K562 (cell line): ENCODE results near the gene C1orf21. TPM values are rescaled to one million over a fixed set of nuclear protein-coding genes. Genes with fewer than 3 reads are reported as not detected.

Experiments used
- ATAC-seq: fragments of 200-7000 bp; cut with Tn5 transposase; 3 replicates; pipeline ENCODE4 v1.9.1; 2020; ENCODE audit warnings: moderate library complexity
- BruUV-seq: library from RNA; stranded (reverse); fragments of 400-500 nt; replicated peaks from 2 replicates; lab custom pipeline; 2021; lab: Mats Ljungman, UMichigan
- CTCF ChIA-PET: fragments of 300-600 bp; formaldehyde crosslinking; extraction: SDS; loops from one replicate; lab custom pipeline; 2021; ENCODE audit warnings: low intra/inter-chr PET ratio; lab: Yijun Ruan, JAX
- POLR2A ChIA-PET: fragments of 300-600, 350-650 bp; sonication (Branson Sonifier 250); formaldehyde crosslinking; extraction: SDS; loops from one replicate; lab custom pipeline; 2021; ENCODE audit warnings: antibody characterized with exemption, inconsistent platforms; lab: Yijun Ruan, JAX
- DNase-seq, 4 experiments: peaks; one replicate each; pipeline versions ENCODE4 v3.0.0 to v3.0.0-alpha.2; 2011 to 2018; ENCODE audit warnings: low spot score in 3 of 4, mixed read lengths in 3 of 4; ENCODE audit errors: extremely low read depth in 1 of 4
- FAIRE-seq: peaks from 2 replicates; lab custom pipeline; 2011; peaks lifted over from hg19 to GRCh38; lab: Jason Lieb, UNC
- H2AFZ ChIP-seq: 2 replicates; pipeline ENCODE4 v1.6.0; 2011; ENCODE audit warnings: low read depth, low read length, control low read depth, inconsistent platforms
- H3K27ac ChIP-seq: fragments of 200-600 bp; 3 replicates; pipeline ENCODE4 v1.8.0; 2011; ENCODE audit warnings: low read depth, mild to moderate bottlenecking, control low read depth, inconsistent platforms, low read length, moderate library complexity, mixed read lengths; ENCODE audit errors: extremely low read depth
- H3K27me3 ChIP-seq, 2 experiments: fragments of 300-600 bp in 1 of 2; 2 replicates in 1 of 2; 3 replicates in 1 of 2; pipeline versions ENCODE4 v1.6.0 to v1.8.0; 2011; ENCODE audit warnings: inconsistent platforms in 2 of 2, low read length in 2 of 2, mild to moderate bottlenecking in 1 of 2, mixed read lengths in 1 of 2, moderate library complexity in 1 of 2; ENCODE audit not compliant: control insufficient read depth in 2 of 2, insufficient read depth in 2 of 2
- H3K36me3 ChIP-seq: fragments of 300-600 bp; 3 replicates; pipeline ENCODE4 v1.8.0; 2011; ENCODE audit warnings: mild to moderate bottlenecking, low read length, inconsistent platforms; ENCODE audit not compliant: control insufficient read depth, insufficient read depth
- H3K4me1 ChIP-seq, 2 experiments: fragments of 200-600 bp in 1 of 2; replicated peaks in 1 of 2; 2 replicates in 1 of 2; 3 replicates in 1 of 2; pipeline versions ENCODE4 v1.5.1 to v1.8.0; 2011; ENCODE audit warnings: inconsistent platforms in 2 of 2, low read length in 2 of 2, mild to moderate bottlenecking in 1 of 2, mixed read lengths in 1 of 2, moderate library complexity in 1 of 2; ENCODE audit not compliant: control insufficient read depth in 2 of 2, insufficient read depth in 2 of 2
- H3K4me2 ChIP-seq: 2 replicates; pipeline ENCODE4 v1.6.1; 2011; ENCODE audit warnings: low read length, control low read depth, inconsistent platforms, mixed read lengths; ENCODE audit not compliant: insufficient read depth
- H3K4me3 ChIP-seq: fragments of 200-600 bp; sonication (generic), shearing (Covaris generic); 2 replicates; pipeline ENCODE4 v1.5.1; 2016; ENCODE audit warnings: control low read depth, inconsistent platforms
- H3K79me2 ChIP-seq: fragments of 200-600 bp; 3 replicates; pipeline ENCODE4 v1.8.0; 2011; ENCODE audit warnings: low read length, inconsistent platforms; ENCODE audit not compliant: control insufficient read depth, insufficient read depth
- H3K9ac ChIP-seq, 2 experiments: 2 replicates each; pipeline versions ENCODE4 v1.6.0 to v1.6.1; 2011; ENCODE audit warnings: low read depth in 2 of 2, low read length in 2 of 2, control low read depth in 1 of 2, inconsistent platforms in 1 of 2, mild to moderate bottlenecking in 1 of 2, mixed read lengths in 1 of 2; ENCODE audit not compliant: insufficient read depth in 1 of 2
- H3K9me1 ChIP-seq: one replicate; pipeline ENCODE4 v1.6.0; 2011; ENCODE audit warnings: inconsistent platforms, mild to moderate bottlenecking, low read length, moderate library complexity; ENCODE audit not compliant: control insufficient read depth, insufficient read depth
- H3K9me3 ChIP-seq: replicated peaks from 2 replicates; pipeline ENCODE4 v1.5.1; 2011; ENCODE audit warnings: low read depth, low read length, inconsistent platforms; ENCODE audit not compliant: control insufficient read depth, insufficient read depth
- H4K20me1 ChIP-seq: replicated peaks from 2 replicates; pipeline ENCODE4 v1.6.1; 2011; ENCODE audit warnings: low read length, inconsistent platforms, mixed read lengths; ENCODE audit not compliant: control insufficient read depth, insufficient read depth
- ATF7 ChIP-seq: fragments of 450-650 bp; IDR thresholded peaks from 2 replicates; pipeline ENCODE4 v1.7.1; 2014; ENCODE audit warnings: mild to moderate bottlenecking, moderate library complexity
- BACH1 ChIP-seq: fragments of 200-800 bp; sonication (Bioruptor generic); IDR thresholded peaks from 2 replicates; pipeline ENCODE4 v1.6.1; 2016; ENCODE audit warnings: missing genetic modification characterization, missing compliant biosample characterization
- DDX20 ChIP-seq: fragments of 450-650 bp; IDR thresholded peaks from 2 replicates; pipeline ENCODE4 v1.6.1; 2016; ENCODE audit warnings: missing genetic modification characterization, low read depth, mild to moderate bottlenecking, missing compliant biosample characterization, moderate library complexity
- FOXA1 ChIP-seq: fragments of 450-650 bp; IDR thresholded peaks from 2 replicates; pipeline ENCODE4 v1.6.1; 2016; ENCODE audit warnings: mild to moderate bottlenecking, borderline replicate concordance
- GABPB1 ChIP-seq: sonication (generic); formaldehyde crosslinking; IDR thresholded peaks from 2 replicates; pipeline ENCODE4 v1.8.0; 2022; ENCODE audit warnings: mild to moderate bottlenecking, missing genetic modification reagents
- NCOR1 ChIP-seq: fragments of 450-650 bp; IDR thresholded peaks from 2 replicates; pipeline ENCODE4 v1.6.1; 2016; ENCODE audit warnings: mild to moderate bottlenecking, moderate library complexity
- SREBF2 ChIP-seq: sonication (generic); formaldehyde crosslinking; IDR thresholded peaks from 2 replicates; pipeline ENCODE4 v1.4.0; 2020; ENCODE audit warnings: mild to moderate bottlenecking, missing genetic modification reagents
- ZNF696 ChIP-seq: fragments of 250-450 bp; sonication (Bioruptor Pico); conservative IDR thresholded peaks from 2 replicates; pipeline ENCODE4 v1.4.0; 2020; ENCODE audit warnings: mild to moderate bottlenecking, moderate library complexity
- ZNF699 ChIP-seq: fragments of 250-450 bp; sonication (Bioruptor Pico); IDR thresholded peaks from 2 replicates; pipeline ENCODE4 v1.8.0; 2021; ENCODE audit warnings: mild to moderate bottlenecking, moderate library complexity; ENCODE audit not compliant: insufficient replicate concordance
- WGBS: fragments of 100-300 bp; shearing (Covaris generic); methylation state at CpG from one replicate; pipeline ENCODE4 v1.1.6; 2016; ENCODE audit warnings: low coverage, mixed read lengths; ENCODE audit not compliant: insufficient coverage; ENCODE audit errors: missing lambda C conversion rate; 5-methylcytosine and 5-hydroxymethylcytosine counted together
- in situ Hi-C: fragments of 300-500 bp; cut with MboI; formaldehyde crosslinking; loops from 4 replicates; pipeline ENCODE4 v1.15.0; 2018; ENCODE audit warnings: inconsistent platforms, mixed read lengths
- intact Hi-C: fragments of 100-400 bp; cut with micrococcal nuclease; formaldehyde crosslinking; loops from 2 replicates; pipeline ENCODE4 v1.14.2; 2022
- polyA plus RNA-seq, 8 experiments: library from polyadenylated mRNA; depleted of rRNA in 4 of 8; stranded (reverse) in 5 of 8; unstranded in 3 of 8; fragments of >200 nt; fragmentation: Nextera tagmentation in 2 of 8; fragmentation: Illumina TruSeq in 1 of 8; extraction: Ambion mirVana in 2 of 8; extraction: Trizol in 1 of 8; gene quantifications; 2 replicates each; pipeline versions ENCODE4 v1.2.1 to v1.2.3, GENCODE V29; 2011 to 2014; ENCODE audit warnings: inconsistent platforms in 1 of 8, missing spikeins in 1 of 8
- total RNA-seq, 7 experiments: library from RNA; depleted of rRNA in 6 of 7; stranded (reverse); fragments of >200 nt in 6 of 7; fragmentation: Illumina TruSeq in 2 of 7; extraction: Trizol in 2 of 7; gene quantifications; 2 replicates each; pipeline versions ENCODE4 v1.2.1 to v1.2.3, GENCODE V29; 2011 to 2021; ENCODE audit warnings: low replicate concordance in 1 of 7
- TF ChIP-seq, protein P1 (sequence below): fragments of 450-650 bp; IDR thresholded peaks from 2 replicates; pipeline ENCODE4 v1.6.1; 2016; ENCODE audit warnings: missing biosample characterization, missing genetic modification characterization
- TF ChIP-seq, protein P2 (sequence below): sonication (generic); formaldehyde crosslinking; IDR thresholded peaks from 2 replicates; pipeline ENCODE4 v1.8.1; 2023; ENCODE audit warnings: mild to moderate bottlenecking, missing genetic modification reagents

Gene C1orf21
- total and polyA plus RNA-seq, 9 of the 15 experiments (the other 6 are each of a cell fraction or from before 2014, with no cell fraction given), result under 0.01 to 0.31 (median 0.07) TPM

DNA sequence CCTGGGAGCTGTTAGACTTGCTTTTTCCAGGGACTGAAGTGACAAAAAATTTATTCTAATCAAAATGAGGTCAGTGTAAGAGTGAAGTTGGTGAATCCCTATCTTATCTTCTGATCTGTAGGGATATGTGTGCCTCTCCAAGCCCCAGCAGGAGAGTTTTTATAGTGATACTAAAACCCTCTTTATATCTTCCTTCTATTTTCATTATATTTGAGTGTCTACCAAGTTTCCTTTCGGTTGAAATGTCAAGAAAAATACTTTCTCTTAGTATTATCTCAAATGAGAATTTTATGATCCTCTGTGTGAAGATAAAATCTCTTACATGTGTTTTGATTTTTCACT, 18.9 kb downstream of the C1orf21 start:
- in situ Hi-C loops (no loop called here), intact Hi-C loops (no loop called here)
- DNase-seq (no peak), ATAC-seq (no peak), FAIRE-seq (no peak)
- WGBS, result 0% methylated on average over 1 of the region's 1 CpG
- no peaks in the 10 kb centered on the region for H3K9me1 ChIP-seq
- no peaks in the 10 kb centered on the region for H3K4me1 ChIP-seq
- ChIA-PET POLR2A (no interaction called here), CTCF (no interaction called here)
- peaks cover 0 to 2% of the 10 kb centered on the region in 2 experiments; a peak in 1 of 5 replicates for H3K27me3 ChIP-seq
- no peaks in the 10 kb centered on the region for H4K20me1 ChIP-seq
- no peak overlapping the region for H3K9ac ChIP-seq
- H3K4me3 ChIP-seq, result no peak overlapping the region
- H3K27ac ChIP-seq, result no peak overlapping the region
- H2AFZ ChIP-seq, result no peak overlapping the region
- TF ChIP-seq ZNF699 (CRISPR knock-in tag) (no peak), NCOR1 (no peak), SREBF2 (CRISPR knock-in tag) (no peak), FOXA1 (no peak), ATF7 (no peak), GABPB1 (CRISPR knock-in tag) (no peak), BACH1 (tag) (no peak), ZNF696 (CRISPR knock-in tag) (no peak), DDX20 (no peak)
- TF ChIP-seq, protein P1, sequence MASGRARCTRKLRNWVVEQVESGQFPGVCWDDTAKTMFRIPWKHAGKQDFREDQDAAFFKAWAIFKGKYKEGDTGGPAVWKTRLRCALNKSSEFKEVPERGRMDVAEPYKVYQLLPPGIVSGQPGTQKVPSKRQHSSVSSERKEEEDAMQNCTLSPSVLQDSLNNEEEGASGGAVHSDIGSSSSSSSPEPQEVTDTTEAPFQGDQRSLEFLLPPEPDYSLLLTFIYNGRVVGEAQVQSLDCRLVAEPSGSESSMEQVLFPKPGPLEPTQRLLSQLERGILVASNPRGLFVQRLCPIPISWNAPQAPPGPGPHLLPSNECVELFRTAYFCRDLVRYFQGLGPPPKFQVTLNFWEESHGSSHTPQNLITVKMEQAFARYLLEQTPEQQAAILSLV, result no peak
- TF ChIP-seq, protein P2, sequence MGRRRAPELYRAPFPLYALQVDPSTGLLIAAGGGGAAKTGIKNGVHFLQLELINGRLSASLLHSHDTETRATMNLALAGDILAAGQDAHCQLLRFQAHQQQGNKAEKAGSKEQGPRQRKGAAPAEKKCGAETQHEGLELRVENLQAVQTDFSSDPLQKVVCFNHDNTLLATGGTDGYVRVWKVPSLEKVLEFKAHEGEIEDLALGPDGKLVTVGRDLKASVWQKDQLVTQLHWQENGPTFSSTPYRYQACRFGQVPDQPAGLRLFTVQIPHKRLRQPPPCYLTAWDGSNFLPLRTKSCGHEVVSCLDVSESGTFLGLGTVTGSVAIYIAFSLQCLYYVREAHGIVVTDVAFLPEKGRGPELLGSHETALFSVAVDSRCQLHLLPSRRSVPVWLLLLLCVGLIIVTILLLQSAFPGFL (CRISPR knock-in tag), result no peak
- no peak overlapping the region for H3K4me2 ChIP-seq
- H3K9me3 ChIP-seq, result no peaks in the 10 kb centered on the region
- H3K79me2 ChIP-seq, result no peaks in the 10 kb centered on the region
- H3K36me3 ChIP-seq, result no peaks in the 10 kb centered on the region
- no TSS peak for BruUV-seq
